Brain pericyte (primary cell): ENCODE measurements around the gene NKAPD1.
"Not testable (repeated sequence)": the region's sequence is repeated elsewhere in the genome, so short reads cannot be mapped to it uniquely, and the experiment has no call there.

Experiments used
- DNase-seq: peaks from one replicate; pipeline ENCODE4 v3.0.0-alpha.2; 2012; ENCODE audit warnings: low read depth, low spot score

Gene NKAPD1

GRCh38 chr11:112073941-112074811 lies at the start of gene NKAPD1, which contains the start of gene PIH1D2:
NKAPD1 (plus strand) TSS chr11:112074299; CDS start chr11:112075575, 1,276 bp downstream.
PIH1D2 (minus strand) TSS chr11:112074017; CDS start chr11:112073174, 843 bp downstream.
- DNase-seq, result peak; percentile 75

DNA sequence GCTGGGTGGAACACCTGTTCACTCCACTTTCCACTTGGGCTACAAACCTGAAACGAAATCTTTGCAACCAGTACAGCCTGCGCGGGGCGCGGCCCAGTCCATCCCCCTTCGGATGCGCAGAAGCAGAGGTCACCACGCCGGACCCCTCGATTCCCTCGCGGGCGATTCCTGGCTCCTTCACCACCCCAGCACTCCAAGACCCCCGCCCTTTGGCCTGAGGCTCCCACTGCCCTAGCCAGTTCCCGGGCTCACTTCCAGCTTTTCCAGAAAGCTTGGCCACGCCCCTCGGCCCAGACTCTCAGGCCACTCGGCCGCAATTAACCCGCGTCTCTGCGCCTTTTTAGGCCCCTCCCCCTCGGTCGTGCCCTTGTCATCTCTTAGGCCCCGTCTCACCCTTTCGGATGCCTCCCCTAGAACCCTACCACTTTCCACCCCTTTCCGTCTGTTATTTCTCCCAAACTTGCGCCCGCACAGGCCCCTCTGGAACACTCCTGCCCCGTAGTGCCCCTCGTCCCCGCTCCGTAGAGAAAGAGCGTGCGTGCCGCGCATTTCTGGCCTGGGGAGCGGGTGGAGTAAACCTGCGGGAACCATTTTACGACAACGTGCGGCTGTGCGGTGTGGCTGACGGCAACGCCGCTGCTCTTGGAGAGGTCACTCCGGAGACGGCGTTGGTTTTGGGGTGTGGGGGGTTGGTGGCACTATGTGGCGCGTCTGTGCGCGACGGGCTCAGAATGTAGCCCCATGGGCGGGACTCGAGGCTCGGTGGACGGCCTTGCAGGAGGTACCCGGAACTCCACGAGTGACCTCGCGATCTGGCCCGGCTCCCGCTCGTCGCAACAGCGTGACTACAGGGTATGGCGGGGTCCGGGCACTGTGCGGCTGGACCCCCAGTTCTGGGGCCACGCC lies 49.1 kb upstream of the NKAPD1 start, which contains the start of gene DLAT:
DLAT (plus strand) TSS at position 636 of the 906 bp plus-strand sequence; CDS start at position 701, 65 bp downstream.
- no peak for DNase-seq

GRCh38 chr11:112025707-112026106 lies 48.4 kb upstream of the NKAPD1 start:
- no peak for DNase-seq

DNA sequence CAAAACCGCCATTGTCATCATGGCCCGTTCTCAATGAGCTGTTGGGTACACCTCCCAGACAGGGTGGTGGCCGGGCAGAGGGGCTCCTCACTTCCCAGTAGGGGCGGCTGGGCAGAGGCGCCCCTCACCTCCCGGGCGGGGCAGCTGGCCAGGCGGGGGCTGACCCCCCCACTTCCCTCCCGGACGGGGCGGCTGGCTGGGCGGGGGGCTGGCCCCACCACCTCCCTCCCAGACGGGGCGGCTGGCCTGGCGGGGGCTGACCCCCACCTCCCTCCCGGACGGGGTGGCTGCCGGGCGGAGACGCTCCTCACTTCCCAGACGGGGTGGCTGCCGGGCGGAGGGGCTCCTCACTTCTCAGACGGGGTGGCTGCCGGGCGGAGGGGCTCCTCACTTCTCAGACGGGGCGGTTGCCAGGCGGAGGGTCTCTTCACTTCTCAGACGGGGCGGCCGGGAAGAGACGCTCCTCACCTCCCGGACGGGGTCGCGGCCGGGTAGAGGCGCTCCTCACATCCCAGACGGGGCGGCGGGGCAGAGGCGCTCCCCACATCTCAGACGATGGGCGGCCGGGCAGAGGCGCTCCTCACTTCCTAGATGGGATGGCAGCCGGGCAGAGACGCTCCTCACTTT lies 47.2 kb upstream of the NKAPD1 start:
- DNase-seq, result not testable (repeated sequence)

GRCh38 chr11:112029460-112029859 lies 44.6 kb upstream of the NKAPD1 start:
- no peak for DNase-seq

GRCh38 chr11:112033902-112034301 lies 40.2 kb upstream of the NKAPD1 start:
- no peak for DNase-seq

GRCh38 chr11:112037527-112037926 lies 36.6 kb upstream of the NKAPD1 start:
- DNase-seq, result no peak

- no peak for DNase-seq
Measured at GRCh38 chr11:112042161-112042960, 31.7 kb upstream of the NKAPD1 start.

DNA sequence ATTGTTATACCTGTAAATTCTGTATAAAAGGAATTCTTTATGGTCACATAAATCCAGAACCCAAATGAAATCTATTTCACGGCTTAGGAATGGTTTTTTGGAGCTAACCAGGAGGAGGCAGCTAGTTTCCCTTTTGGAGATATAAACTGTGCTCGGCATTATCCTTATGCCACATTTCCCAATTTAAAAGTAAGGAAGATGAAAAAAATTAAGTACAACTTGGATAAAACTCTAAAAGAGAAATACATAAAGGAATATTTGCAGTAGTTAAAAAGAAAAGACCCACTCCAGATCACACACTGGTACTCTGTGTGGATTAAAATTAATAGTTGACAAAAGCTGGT lies 31.2 kb upstream of the NKAPD1 start:
- no peak for DNase-seq

- no peak for DNase-seq
Measured at GRCh38 chr11:112044961-112045360, 29.1 kb upstream of the NKAPD1 start.

GRCh38 chr11:112046647-112047046 lies 27.5 kb upstream of the NKAPD1 start:
- not testable (repeated sequence) for DNase-seq

DNA sequence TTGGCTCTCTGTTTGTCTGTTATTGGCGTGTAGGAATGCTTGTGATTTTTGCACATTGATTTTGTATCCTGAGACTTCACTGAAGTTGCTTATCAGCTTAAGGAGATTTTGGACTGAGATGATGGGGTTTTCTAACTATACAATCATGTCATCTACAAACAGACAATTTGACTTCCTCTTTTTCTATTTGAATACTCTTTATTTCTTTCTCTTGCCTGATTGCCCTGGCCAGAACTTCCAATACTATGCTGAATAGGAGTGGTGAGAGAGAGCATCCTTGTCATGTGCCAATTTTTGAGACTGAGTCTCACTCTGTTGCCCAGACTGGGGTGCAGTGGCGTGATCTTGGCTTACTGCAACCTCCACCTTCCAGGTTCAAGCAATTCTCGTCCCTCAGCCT lies 25.8 kb upstream of the NKAPD1 start:
- not testable (repeated sequence) for DNase-seq

GRCh38 chr11:112049777-112050176 lies 24.3 kb upstream of the NKAPD1 start:
- DNase-seq, result no peak

DNA sequence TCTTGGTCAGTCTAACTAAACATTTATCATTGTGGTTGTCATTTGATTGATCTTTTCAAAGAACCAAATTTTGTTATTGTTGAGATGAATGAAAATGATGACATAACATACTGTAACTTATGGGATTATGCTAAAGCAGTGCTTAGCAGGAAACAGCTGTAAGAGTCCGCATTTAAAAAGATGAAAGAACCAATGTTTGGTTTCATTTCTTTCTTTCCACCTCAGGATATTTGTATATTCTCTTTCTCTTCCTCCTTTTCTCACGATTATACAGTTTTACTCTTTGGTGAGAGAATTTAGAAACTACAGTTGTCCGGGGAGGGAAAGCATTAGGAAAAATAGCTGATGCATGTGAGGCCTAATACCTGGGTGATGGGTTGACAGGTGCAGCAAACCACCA lies 23.4 kb upstream of the NKAPD1 start:
- no peak for DNase-seq

GRCh38 chr11:112051768-112052167 lies 22.3 kb upstream of the NKAPD1 start:
- DNase-seq, result no peak

DNA sequence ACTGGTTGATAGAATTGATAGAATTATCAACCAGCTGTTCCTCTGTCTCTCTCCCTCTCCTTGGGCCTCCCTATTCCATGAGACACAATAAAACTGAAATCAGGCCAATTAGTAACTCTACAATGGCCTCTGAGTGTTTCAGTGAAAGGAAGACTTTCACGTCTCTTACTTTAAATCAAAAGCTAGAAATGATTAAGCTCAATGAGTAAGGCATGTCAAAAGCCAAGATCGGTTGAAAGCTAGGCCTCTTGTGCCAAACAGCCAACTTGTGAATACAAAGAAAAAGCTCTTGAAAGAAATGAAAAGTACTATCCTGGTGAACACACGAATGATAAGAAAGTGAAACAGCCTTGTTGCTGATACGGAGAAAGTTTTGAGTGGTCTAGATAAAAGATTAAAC lies 16.9 kb upstream of the NKAPD1 start:
- DNase-seq, result no peak

DNA sequence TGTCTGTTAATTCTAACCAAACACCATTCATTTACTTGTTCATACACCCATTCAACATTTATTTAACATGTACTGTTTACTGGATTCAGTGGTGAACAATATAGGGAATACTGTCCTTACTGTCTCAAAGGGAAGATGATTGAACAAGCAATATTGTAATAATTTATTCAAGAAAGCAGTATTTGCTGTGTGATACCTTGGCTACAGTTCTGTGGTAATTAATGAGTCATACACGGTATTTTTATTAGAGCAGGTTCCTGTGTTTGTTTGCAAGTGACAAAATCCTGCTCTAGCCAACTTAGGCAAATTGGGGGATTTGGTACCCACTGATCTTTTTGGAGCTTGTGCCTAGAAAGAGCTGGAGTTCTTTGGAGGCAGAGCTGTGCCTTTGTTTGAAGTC lies 16.0 kb upstream of the NKAPD1 start:
- no peak for DNase-seq

- DNase-seq, result no peak
Measured at GRCh38 chr11:112062923-112063322, 11.2 kb upstream of the NKAPD1 start.

DNA sequence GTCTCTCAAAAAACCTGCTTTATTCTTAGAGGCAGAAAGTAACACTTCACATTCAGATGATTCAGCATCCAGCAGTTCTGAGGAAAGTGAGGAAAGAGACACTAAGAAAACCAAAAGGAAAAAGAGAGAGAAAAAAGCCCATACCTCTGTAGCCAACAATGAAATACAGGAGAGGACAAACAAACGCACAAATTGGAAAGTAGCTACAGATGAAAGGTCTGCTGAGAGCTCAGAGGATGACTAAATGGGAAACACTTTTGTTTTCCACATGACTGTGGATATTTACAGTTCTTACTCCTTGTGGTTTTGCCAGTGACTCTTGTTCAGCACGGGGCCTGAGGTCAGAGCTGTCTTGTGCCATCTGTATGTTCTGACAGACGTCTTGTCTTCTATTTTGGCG lies 8.6 kb downstream of the NKAPD1 start:
- DNase-seq, result no peak

DNA sequence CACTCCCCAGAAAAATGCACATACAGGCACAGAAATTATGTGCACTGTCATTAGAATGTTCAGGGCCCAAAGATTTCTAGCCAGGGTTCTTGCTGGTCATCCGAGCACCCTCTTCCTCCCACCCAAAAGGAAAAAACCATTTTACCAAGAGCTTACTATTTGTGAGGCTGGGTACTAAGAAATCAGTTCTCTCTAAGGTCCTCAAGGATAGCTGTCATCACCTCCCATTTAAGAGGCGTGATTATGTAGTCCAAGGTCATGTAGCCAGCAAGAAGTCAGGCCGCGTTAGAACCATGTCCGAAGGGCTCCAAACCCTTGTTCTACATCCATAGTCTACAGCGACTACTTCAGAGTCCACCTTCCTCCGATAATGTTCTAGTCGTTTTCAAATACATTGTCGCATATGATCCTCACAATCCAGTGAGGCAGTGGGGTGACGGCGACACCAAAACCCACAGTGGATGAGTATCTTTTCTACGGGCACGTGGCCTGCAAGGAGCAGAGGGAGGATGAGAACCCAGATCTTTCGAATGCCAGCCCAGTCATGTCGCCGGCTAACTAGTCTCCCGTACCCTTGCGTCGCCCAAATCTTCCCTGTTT lies 11.8 kb downstream of the NKAPD1 start:
- no peak for DNase-seq
